CD4-positive, alpha-beta T cell treated with Interleukin-21 for 1 hour (primary cell): Measurements from ENCODE around the gene PRR23E.

Source experiments
- DNase-seq: peaks from one replicate; pipeline ENCODE4 v3.0.0-alpha.2; 2020

PRR23E gene

GRCh38 chr3:127192576-127193232, at the start of gene PRR23E:
Gene PRR23E, plus strand, starts transcription at chr3:127193131. Its CDS starts 3,555 bp downstream, at chr3:127196686.
- no peak for DNase-seq

- DNase-seq = no peak
These were observed 49.8 kb upstream of the PRR23E start for GRCh38 chr3:127143172-127143571.

- DNase-seq = no peak
These were observed 48.3 kb upstream of the PRR23E start for GRCh38 chr3:127144631-127145030.

GRCh38 chr3:127145266-127145665, 47.7 kb upstream of the PRR23E start:
- DNase-seq = no peak

GRCh38 chr3:127147291-127147885, 45.5 kb upstream of the PRR23E start:
- DNase-seq = no peak

GRCh38 chr3:127149621-127150310, 43.2 kb upstream of the PRR23E start:
- DNase-seq = no peak

GRCh38 chr3:127150513-127151250, 42.2 kb upstream of the PRR23E start:
- DNase-seq = no peak

GRCh38 chr3:127151251-127151564, 41.7 kb upstream of the PRR23E start:
- DNase-seq = no peak

GRCh38 chr3:127151992-127152650, 40.8 kb upstream of the PRR23E start:
- no peak for DNase-seq

- no peak for DNase-seq
These were observed 40.0 kb upstream of the PRR23E start for GRCh38 chr3:127152684-127153505.

- DNase-seq = no peak
These were observed 39.5 kb upstream of the PRR23E start for GRCh38 chr3:127153506-127153815.

GRCh38 chr3:127156338-127157050, 36.4 kb upstream of the PRR23E start:
- no peak for DNase-seq

- no peak for DNase-seq
These were observed 35.6 kb upstream of the PRR23E start for GRCh38 chr3:127157171-127157828.

GRCh38 chr3:127158614-127159229, 34.2 kb upstream of the PRR23E start:
- no peak for DNase-seq

GRCh38 chr3:127159543-127159942, 33.4 kb upstream of the PRR23E start:
- no peak for DNase-seq

GRCh38 chr3:127161236-127161635, 31.7 kb upstream of the PRR23E start:
- DNase-seq = no peak

- no peak for DNase-seq
These were observed 30.9 kb upstream of the PRR23E start for GRCh38 chr3:127161973-127162579.

GRCh38 chr3:127162947-127163645, 29.8 kb upstream of the PRR23E start:
- DNase-seq = no peak

- DNase-seq = no peak
These were observed 28.3 kb upstream of the PRR23E start for GRCh38 chr3:127164615-127165014.

- no peak for DNase-seq
These were observed 27.9 kb upstream of the PRR23E start for GRCh38 chr3:127165036-127165435.
